Neural cell (in vitro differentiated cells): Measurements from ENCODE around the gene CD3G. TPM values are rescaled to one million over a fixed set of nuclear protein-coding genes. Genes with fewer than 3 reads are reported as not detected.

ENCODE experiments used
- H2AFZ ChIP-seq: fragments of 200-600, 300-800 bp; sonication (generic), shearing (Covaris generic); 2 replicates; pipeline ENCODE4 v1.6.0; 2014; ENCODE audit warnings: low read depth, mild to moderate bottlenecking, antibody characterized with exemption, low read length, moderate library complexity
- H3F3A ChIP-seq: fragments of 200-600 bp; shearing (Covaris generic); 2 replicates; pipeline ENCODE4 v1.6.1; 2016; ENCODE audit warnings: mild to moderate bottlenecking, moderate library complexity, mixed read lengths, antibody characterized with exemption, low read length; ENCODE audit not compliant: insufficient read depth, poor library complexity, severe bottlenecking
- H3K27ac ChIP-seq: fragments of 200-600, 300-800 bp; sonication (generic), shearing (Covaris generic); 2 replicates; pipeline ENCODE4 v1.5.1; 2014; ENCODE audit warnings: mild to moderate bottlenecking, low read length, moderate library complexity
- H3K27me3 ChIP-seq: fragments of 300-800, 200-600 bp; sonication (generic), shearing (Covaris generic); 2 replicates; pipeline ENCODE4 v1.6.0; 2014; ENCODE audit warnings: mild to moderate bottlenecking, low read depth, low read length, moderate library complexity; ENCODE audit not compliant: insufficient read depth
- H3K36me3 ChIP-seq: fragments of 300-800, 200-600 bp; sonication (generic), shearing (Covaris generic); 2 replicates; pipeline ENCODE4 v1.5.1; 2014; ENCODE audit warnings: mild to moderate bottlenecking, antibody characterized with exemption, low read length, moderate library complexity; ENCODE audit not compliant: insufficient read depth
- H3K4me2 ChIP-seq: fragments of 300-800, 200-600 bp; sonication (generic), shearing (Covaris generic); 2 replicates; pipeline ENCODE4 v1.6.0; 2014; ENCODE audit warnings: mild to moderate bottlenecking, low read length
- H3K4me3 ChIP-seq: fragments of 300-800, 200-600 bp; sonication (generic), shearing (Covaris generic); 2 replicates; pipeline ENCODE4 v1.5.1; 2014; ENCODE audit warnings: mild to moderate bottlenecking, low read length, moderate library complexity
- H3K79me2 ChIP-seq: fragments of 200-600 bp; shearing (Covaris generic); replicated peaks from 2 replicates; pipeline ENCODE4 v1.6.0; 2014; ENCODE audit warnings: mild to moderate bottlenecking, low read length, moderate library complexity; ENCODE audit not compliant: insufficient read depth
- H3K9ac ChIP-seq: fragments of 300-800, 200-600 bp; sonication (generic), shearing (Covaris generic); 2 replicates; pipeline ENCODE4 v1.6.1; 2016; ENCODE audit warnings: mild to moderate bottlenecking, low read length, mixed read lengths
- H3K9me2 ChIP-seq: fragments of 200-600 bp; shearing (Covaris generic); 2 replicates; pipeline ENCODE4 v1.6.1; 2016; ENCODE audit warnings: mild to moderate bottlenecking, low read length, mixed read lengths; ENCODE audit not compliant: insufficient read depth
- H3K9me3 ChIP-seq: fragments of 200-600, 300-800 bp; sonication (generic), shearing (Covaris generic); 2 replicates; pipeline ENCODE4 v1.6.1; 2016; ENCODE audit warnings: mild to moderate bottlenecking, mixed run types, low read length, moderate library complexity, mixed read lengths
- H4K20me1 ChIP-seq: fragments of 200-600 bp; shearing (Covaris generic); 2 replicates; pipeline ENCODE4 v1.6.1; 2016; ENCODE audit warnings: mild to moderate bottlenecking, mixed run types; ENCODE audit not compliant: insufficient read depth
- CTCF ChIP-seq: fragments of 450-650 bp; IDR thresholded peaks from 2 replicates; pipeline ENCODE4 v1.5.1; 2014; ENCODE audit warnings: antibody characterized with exemption, mild to moderate bottlenecking, moderate library complexity; ENCODE audit not compliant: poor library complexity, severe bottlenecking
- EP300 ChIP-seq: fragments of 450-650 bp; conservative IDR thresholded peaks from 2 replicates; pipeline ENCODE4 v1.6.1; 2014; ENCODE audit warnings: antibody characterized with exemption, mild to moderate bottlenecking, moderate library complexity; ENCODE audit not compliant: poor library complexity, severe bottlenecking
- EZH2 ChIP-seq: fragments of 200-600, 300-800 bp; shearing (Covaris generic), sonication (generic); IDR thresholded peaks from 2 replicates; pipeline ENCODE4 v1.6.1; 2014; ENCODE audit warnings: antibody characterized with exemption, low read length, borderline replicate concordance, mild to moderate bottlenecking; ENCODE audit not compliant: insufficient read depth, poor library complexity, severe bottlenecking
- MXI1 ChIP-seq: fragments of 450-650 bp; conservative IDR thresholded peaks from 2 replicates; pipeline ENCODE4 v1.6.1; 2014; ENCODE audit warnings: antibody characterized with exemption, mild to moderate bottlenecking; ENCODE audit not compliant: poor library complexity, severe bottlenecking
- POLR2AphosphoS5 ChIP-seq: IDR thresholded peaks from 2 replicates; pipeline ENCODE4 v1.6.1; 2012
- RAD21 ChIP-seq: fragments of 450-650 bp; conservative IDR thresholded peaks from 2 replicates; pipeline ENCODE4 v1.6.1; 2014; ENCODE audit warnings: antibody characterized with exemption, mild to moderate bottlenecking, moderate library complexity
- SMC3 ChIP-seq: fragments of 450-650 bp; conservative IDR thresholded peaks from 2 replicates; pipeline ENCODE4 v1.6.1; 2014; ENCODE audit warnings: antibody characterized with exemption, mild to moderate bottlenecking, moderate library complexity; ENCODE audit not compliant: poor library complexity
- TAF1 ChIP-seq: IDR thresholded peaks from 2 replicates; pipeline ENCODE4 v1.6.1; 2012; ENCODE audit warnings: low read depth
- polyA plus RNA-seq: library from polyadenylated mRNA; depleted of rRNA; stranded (reverse); fragments of >200 nt; gene quantifications from 2 replicates; pipeline ENCODE4 v1.2.3, GENCODE V29; 2014
- TF ChIP-seq, protein P1 (sequence below): IDR thresholded peaks from 2 replicates; pipeline ENCODE4 v1.6.1; 2012; ENCODE audit warnings: borderline replicate concordance

The CD3G gene
- polyA plus RNA-seq, 1 donor from 2014 or later, result not detected

GRCh38 chr11:118310271-118310670 is 33.9 kb upstream of the CD3G start:
- Histone ChIP-seq H3K36me3 (no peaks in the 10 kb centered on the region), H3K4me3 (no peak overlapping the region), H4K20me1 (no peaks in the 10 kb centered on the region), H3K9me2 (no peaks in the 10 kb centered on the region), H3K9me3 (no peaks in the 10 kb centered on the region), H3K27me3 (no peaks in the 10 kb centered on the region), H3F3A (no peaks in the 10 kb centered on the region), H3K27ac (no peak overlapping the region), H3K79me2 (no peaks in the 10 kb centered on the region), H3K9ac (no peak overlapping the region), H3K4me2 (no peak overlapping the region), H2AFZ (no peak overlapping the region)
- TF ChIP-seq RAD21 (no peak), MXI1 (no peak), EZH2 (no peak), SMC3 (no peak), EP300 (no peak), CTCF (no peak), POLR2AphosphoS5 (no peak), TAF1 (no peak)
- TF ChIP-seq, protein P1, sequence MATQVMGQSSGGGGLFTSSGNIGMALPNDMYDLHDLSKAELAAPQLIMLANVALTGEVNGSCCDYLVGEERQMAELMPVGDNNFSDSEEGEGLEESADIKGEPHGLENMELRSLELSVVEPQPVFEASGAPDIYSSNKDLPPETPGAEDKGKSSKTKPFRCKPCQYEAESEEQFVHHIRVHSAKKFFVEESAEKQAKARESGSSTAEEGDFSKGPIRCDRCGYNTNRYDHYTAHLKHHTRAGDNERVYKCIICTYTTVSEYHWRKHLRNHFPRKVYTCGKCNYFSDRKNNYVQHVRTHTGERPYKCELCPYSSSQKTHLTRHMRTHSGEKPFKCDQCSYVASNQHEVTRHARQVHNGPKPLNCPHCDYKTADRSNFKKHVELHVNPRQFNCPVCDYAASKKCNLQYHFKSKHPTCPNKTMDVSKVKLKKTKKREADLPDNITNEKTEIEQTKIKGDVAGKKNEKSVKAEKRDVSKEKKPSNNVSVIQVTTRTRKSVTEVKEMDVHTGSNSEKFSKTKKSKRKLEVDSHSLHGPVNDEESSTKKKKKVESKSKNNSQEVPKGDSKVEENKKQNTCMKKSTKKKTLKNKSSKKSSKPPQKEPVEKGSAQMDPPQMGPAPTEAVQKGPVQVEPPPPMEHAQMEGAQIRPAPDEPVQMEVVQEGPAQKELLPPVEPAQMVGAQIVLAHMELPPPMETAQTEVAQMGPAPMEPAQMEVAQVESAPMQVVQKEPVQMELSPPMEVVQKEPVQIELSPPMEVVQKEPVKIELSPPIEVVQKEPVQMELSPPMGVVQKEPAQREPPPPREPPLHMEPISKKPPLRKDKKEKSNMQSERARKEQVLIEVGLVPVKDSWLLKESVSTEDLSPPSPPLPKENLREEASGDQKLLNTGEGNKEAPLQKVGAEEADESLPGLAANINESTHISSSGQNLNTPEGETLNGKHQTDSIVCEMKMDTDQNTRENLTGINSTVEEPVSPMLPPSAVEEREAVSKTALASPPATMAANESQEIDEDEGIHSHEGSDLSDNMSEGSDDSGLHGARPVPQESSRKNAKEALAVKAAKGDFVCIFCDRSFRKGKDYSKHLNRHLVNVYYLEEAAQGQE, result no peak

DNA sequence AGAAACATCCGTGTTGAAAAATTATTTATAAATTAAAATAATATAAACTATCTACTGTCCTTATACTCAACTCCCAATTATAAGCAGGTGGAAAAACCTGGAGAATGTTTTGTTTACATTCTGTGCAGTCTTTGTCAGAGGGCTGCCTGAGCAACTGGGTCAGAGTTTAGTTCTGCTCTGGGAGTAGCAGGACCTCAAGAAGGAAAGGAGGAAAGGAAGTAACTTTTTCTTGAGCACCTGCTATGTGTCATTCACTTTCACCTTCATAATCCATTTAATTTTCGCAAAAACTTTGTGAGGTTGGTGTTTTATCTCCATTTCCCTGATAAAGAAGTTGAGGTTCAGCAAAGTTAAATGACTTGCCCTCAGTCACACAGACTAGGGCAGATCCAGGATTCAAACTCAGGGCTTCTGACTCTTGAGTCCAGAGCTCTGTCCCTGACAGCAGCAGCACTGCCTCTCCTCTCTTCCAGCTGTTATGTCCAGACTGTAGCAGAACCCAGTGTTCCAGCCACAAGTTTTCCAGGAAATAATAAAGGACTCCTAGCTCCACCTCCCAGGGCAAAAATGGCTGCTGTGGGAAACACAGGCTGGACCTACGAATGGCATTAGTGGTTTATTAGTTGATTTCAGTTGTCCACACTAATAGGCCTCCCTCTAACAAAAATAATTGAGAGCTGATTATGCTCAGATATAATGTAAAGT is 33.2 kb upstream of the CD3G start:
- H3K27me3 ChIP-seq, result no peaks in the 10 kb centered on the region

More for the DNA sequence above, 33.2 kb upstream of the CD3G start:
- Histone ChIP-seq H3K9me2 (no peaks in the 10 kb centered on the region), H3F3A (no peaks in the 10 kb centered on the region), H3K36me3 (no peaks in the 10 kb centered on the region), H4K20me1 (no peaks in the 10 kb centered on the region), H3K4me2 (no peak overlapping the region), H2AFZ (no peak overlapping the region), H3K9me3 (no peaks in the 10 kb centered on the region), H3K9ac (no peak overlapping the region), H3K79me2 (no peaks in the 10 kb centered on the region), H3K27ac (no peak overlapping the region), H3K4me3 (no peak overlapping the region)
- TF ChIP-seq MXI1 (no peak), TAF1 (no peak), CTCF (no peak), EP300 (no peak), RAD21 (no peak), POLR2AphosphoS5 (no peak), SMC3 (no peak), EZH2 (no peak)
- TF ChIP-seq, protein P1, result no peak
